NT2/D1 (cell line): ENCODE results near the gene MYO5C.

Source experiments
- SUZ12 ChIP-seq: IDR thresholded peaks from 2 replicates; pipeline ENCODE4 v1.6.1; 2011; ENCODE audit not compliant: insufficient read length, insufficient read depth; ENCODE audit errors: extremely low read depth
- YY1 ChIP-seq: IDR thresholded peaks from 2 replicates; pipeline ENCODE4 v1.6.1; 2011; ENCODE audit not compliant: insufficient read length, insufficient read depth
- ZNF274 ChIP-seq: IDR thresholded peaks from 2 replicates; pipeline ENCODE4 v1.6.1; 2011; ENCODE audit warnings: mild to moderate bottlenecking, low read depth, low read length

GRCh38 chr15:52225230-52225629 is 70.4 kb downstream of the MYO5C start:
- TF ChIP-seq ZNF274 (no peak), YY1 (no peak), SUZ12 (no peak)
